OCI-LY1 (cell line): ENCODE results near the gene THRA.

ENCODE experiments used
- H2AFZ ChIP-seq: fragments of 200-600 bp; sonication (generic), shearing (Covaris generic); 2 replicates; pipeline ENCODE4 v1.6.0; 2014; ENCODE audit warnings: antibody characterized with exemption, mild to moderate bottlenecking, low read length
- H3F3A ChIP-seq: fragments of 200-600 bp; sonication (generic), shearing (Covaris generic); 2 replicates; pipeline ENCODE4 v1.6.0; 2014; ENCODE audit warnings: mild to moderate bottlenecking, antibody characterized with exemption, low read length, moderate library complexity; ENCODE audit not compliant: insufficient read depth
- H3K27ac ChIP-seq: fragments of 200-600 bp; sonication (generic); 2 replicates; pipeline ENCODE4 v1.5.1; 2014; ENCODE audit warnings: low read length, mixed run types, mild to moderate bottlenecking, low read depth; ENCODE audit not compliant: poor library complexity, severe bottlenecking
- H3K27me3 ChIP-seq: fragments of 200-600 bp; sonication (generic); 2 replicates; pipeline ENCODE4 v1.6.0; 2014; ENCODE audit warnings: antibody characterized with exemption, mild to moderate bottlenecking, low read length, moderate library complexity; ENCODE audit not compliant: insufficient read depth
- H3K36me3 ChIP-seq: fragments of 200-600 bp; sonication (generic); 2 replicates; pipeline ENCODE4 v1.6.1; 2014; ENCODE audit warnings: mild to moderate bottlenecking, antibody characterized with exemption, low read length, moderate library complexity, mixed read lengths; ENCODE audit not compliant: insufficient read depth
- H3K4me1 ChIP-seq: fragments of 200-600 bp; sonication (generic); 2 replicates; pipeline ENCODE4 v1.5.1; 2014; ENCODE audit warnings: mild to moderate bottlenecking, low read length, moderate library complexity; ENCODE audit not compliant: insufficient read depth, severe bottlenecking
- H3K4me2 ChIP-seq: fragments of 200-600 bp; sonication (generic), shearing (Covaris generic); 2 replicates; pipeline ENCODE4 v1.6.1; 2014; ENCODE audit warnings: low read length
- H3K4me3 ChIP-seq: fragments of 200-600 bp; sonication (generic); 2 replicates; pipeline ENCODE4 v1.5.1; 2014; ENCODE audit warnings: low read length, low read depth, mild to moderate bottlenecking, mixed read lengths; ENCODE audit not compliant: poor library complexity, severe bottlenecking
- H3K79me2 ChIP-seq: fragments of 200-600 bp; shearing (Covaris generic); 2 replicates; pipeline ENCODE4 v1.6.1; 2016; ENCODE audit warnings: mixed run types, low read length, mixed read lengths; ENCODE audit not compliant: insufficient read depth
- H3K9ac ChIP-seq: fragments of 200-600 bp; sonication (generic), shearing (Covaris generic); 2 replicates; pipeline ENCODE4 v1.6.1; 2014; ENCODE audit warnings: mild to moderate bottlenecking, low read length, mixed read lengths
- H3K9me2 ChIP-seq: fragments of 200-600 bp; sonication (generic), shearing (Covaris generic); 2 replicates; pipeline ENCODE4 v1.6.1; 2014; ENCODE audit warnings: low read depth, mild to moderate bottlenecking, low read length, mixed read lengths
- H3K9me3 ChIP-seq: fragments of 200-600 bp; shearing (Covaris generic); 2 replicates; pipeline ENCODE4 v1.6.1; 2014; ENCODE audit warnings: low read length, mixed read lengths
- H4K20me1 ChIP-seq: fragments of 200-600 bp; sonication (generic), shearing (Covaris generic); 2 replicates; pipeline ENCODE4 v1.6.0; 2016; ENCODE audit warnings: mild to moderate bottlenecking, low read length; ENCODE audit not compliant: insufficient read depth
- CTCF ChIP-seq: fragments of 200-600 bp; sonication (generic), shearing (Covaris generic); IDR thresholded peaks from 2 replicates; pipeline ENCODE4 v1.5.1; 2017; ENCODE audit warnings: mild to moderate bottlenecking, antibody characterized with exemption, low read length, moderate library complexity, mixed read lengths
- EZH2 ChIP-seq: fragments of 200-600 bp; sonication (generic), shearing (Covaris generic); IDR thresholded peaks from 2 replicates; pipeline ENCODE4 v1.8.0; 2017; ENCODE audit warnings: borderline replicate concordance, mixed run types, mild to moderate bottlenecking, antibody characterized with exemption, low read length, moderate library complexity, mixed read lengths

Gene THRA

GRCh38 chr17:40100419-40100668 lies 37.6 kb downstream of the THRA start, which contains the start of gene NR1D1:
Gene NR1D1 (minus strand): TSS chr17:40100589. CDS start chr17:40100094, 495 bp downstream.
- no peaks in the 10 kb centered on the region for H3F3A ChIP-seq
- no peaks in the 10 kb centered on the region for H3K79me2 ChIP-seq
- H3K9me2 ChIP-seq, result no peaks in the 10 kb centered on the region
- no peaks in the 10 kb centered on the region for H4K20me1 ChIP-seq
- H3K36me3 ChIP-seq, result peaks cover 10% of the 10 kb centered on the region; the same call in 1 of the 2 replicates
- H3K4me1 ChIP-seq, result peaks cover 67% of the 10 kb centered on the region
- H2AFZ ChIP-seq, result no peak within 1 kb of the TSS
- H3K9ac ChIP-seq, result peak within 1 kb of the TSS; percentile 59
- no peak for TF ChIP-seq EZH2
- TF ChIP-seq CTCF, result no peak
- H3K9me3 ChIP-seq, result no peaks in the 10 kb centered on the region
- H3K27ac ChIP-seq, result no peak within 1 kb of the TSS
- H3K27me3 ChIP-seq, result no peaks in the 10 kb centered on the region
- peak within 1 kb of the TSS; percentile 80 for H3K4me3 ChIP-seq
- H3K4me2 ChIP-seq, result peak within 1 kb of the TSS; percentile 95

- Histone ChIP-seq H3K9ac (peak overlapping the region; percentile 59), H3K4me3 (peak overlapping the region; percentile 80), H3K4me2 (peak overlapping the region; percentile 95), H3K27me3 (no peaks in the 10 kb centered on the region; the same call in 1 of the 2 replicates), H3K79me2 (no peaks in the 10 kb centered on the region), H4K20me1 (no peaks in the 10 kb centered on the region), H3K36me3 (peaks cover 10% of the 10 kb centered on the region; the same call in 1 of the 2 replicates), H2AFZ (no peak overlapping the region), H3K4me1 (peaks cover 63% of the 10 kb centered on the region), H3K9me2 (no peaks in the 10 kb centered on the region), H3K27ac (no peak overlapping the region), H3K9me3 (no peaks in the 10 kb centered on the region), H3F3A (no peaks in the 10 kb centered on the region)
- TF ChIP-seq CTCF (no peak), EZH2 (no peak)
These were observed 38.1 kb downstream of the THRA start for GRCh38 chr17:40100669-40101366.

GRCh38 chr17:40101367-40102210 lies 38.8 kb downstream of the THRA start:
- Histone ChIP-seq H4K20me1 (no peaks in the 10 kb centered on the region), H3K79me2 (no peaks in the 10 kb centered on the region), H3K4me1 (peaks cover 55% of the 10 kb centered on the region), H3K27me3 (no peaks in the 10 kb centered on the region; the same call in 1 of the 2 replicates), H3K36me3 (peaks cover 7% of the 10 kb centered on the region; the same call in 1 of the 2 replicates), H3K9me2 (no peaks in the 10 kb centered on the region), H3F3A (no peaks in the 10 kb centered on the region), H3K27ac (no peak overlapping the region), H3K9ac (no peak overlapping the region; the same call in 1 of the 2 replicates), H3K4me2 (peak overlapping the region; percentile 95; the same call in 1 of the 2 replicates), H3K9me3 (no peaks in the 10 kb centered on the region), H3K4me3 (no peak overlapping the region), H2AFZ (no peak overlapping the region)
- TF ChIP-seq EZH2, result no peak
- no peak for TF ChIP-seq CTCF
